NCI-H2107 treated with DMSO at 0.1 percent for 48 hours (cell line): ENCODE results near the gene TMEM106C.

Experiments
- DNase-seq: peaks from one replicate; lab custom pipeline; 2025; ENCODE audit not compliant: unreplicated experiment; lab: John Stamatoyannopoulos, UW

Gene TMEM106C, protein sequence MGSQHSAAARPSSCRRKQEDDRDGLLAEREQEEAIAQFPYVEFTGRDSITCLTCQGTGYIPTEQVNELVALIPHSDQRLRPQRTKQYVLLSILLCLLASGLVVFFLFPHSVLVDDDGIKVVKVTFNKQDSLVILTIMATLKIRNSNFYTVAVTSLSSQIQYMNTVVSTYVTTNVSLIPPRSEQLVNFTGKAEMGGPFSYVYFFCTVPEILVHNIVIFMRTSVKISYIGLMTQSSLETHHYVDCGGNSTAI

DNA sequence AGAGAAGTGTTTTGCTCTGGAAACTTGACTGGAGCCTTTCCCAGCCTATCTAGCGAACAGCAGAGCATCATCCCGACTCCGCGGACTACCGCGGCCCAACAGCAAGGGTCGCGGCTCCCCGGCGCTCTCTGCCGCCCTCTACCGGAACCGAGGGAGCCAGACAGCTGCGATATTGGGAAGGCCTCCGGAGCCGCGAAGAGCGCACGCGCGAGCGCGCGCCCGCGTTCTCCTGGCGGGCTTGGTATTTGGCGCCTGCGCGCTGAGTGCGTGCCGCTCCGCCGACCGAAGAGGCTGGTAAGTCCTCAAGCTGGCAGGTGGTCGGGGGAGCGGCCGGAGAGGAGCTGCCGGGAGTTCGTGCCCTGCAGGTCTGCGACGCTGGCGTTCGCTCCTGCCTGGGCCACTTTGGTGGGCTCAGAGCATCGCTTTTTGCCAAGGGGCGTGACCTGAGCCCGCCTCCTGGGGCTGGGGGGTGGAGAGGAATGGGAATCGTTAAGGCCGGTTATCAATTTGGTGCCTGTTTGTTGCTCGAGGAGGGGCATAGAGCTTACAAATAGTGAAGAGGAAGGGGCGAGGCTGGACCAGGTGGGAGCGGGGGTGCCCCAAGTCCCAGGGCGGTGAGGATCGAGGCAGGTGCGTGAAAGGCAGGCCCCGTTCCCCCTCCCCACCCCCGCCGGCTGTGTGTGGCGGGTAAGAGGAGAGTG is at the start of gene TMEM106C:
TMEM106C (plus strand) TSS at position 257 of the 701 bp plus-strand sequence. CDS start 641 bp downstream, outside the sequence.
- DNase-seq: peak; percentile 93

DNA sequence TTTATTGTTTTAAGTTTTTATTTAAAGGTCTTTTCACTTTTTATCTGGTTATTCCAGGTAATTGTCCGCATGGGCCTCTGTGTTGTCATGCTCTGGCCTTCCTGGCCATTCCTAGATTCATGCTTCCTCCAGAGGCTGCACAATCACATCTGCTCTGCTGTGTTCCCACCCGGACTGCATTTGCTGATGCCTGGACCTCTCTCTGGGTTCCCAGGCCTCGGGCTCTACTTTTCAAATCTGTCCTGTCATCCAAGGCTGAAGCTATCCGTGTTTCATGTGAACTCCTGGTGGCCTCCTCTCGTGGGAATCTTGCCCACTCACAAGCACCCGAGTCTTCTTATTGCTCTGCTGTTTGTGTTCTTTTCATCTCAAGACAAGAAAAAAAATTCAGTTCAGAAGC is 42.5 kb upstream of the TMEM106C start:
- DNase-seq: no peak

DNA sequence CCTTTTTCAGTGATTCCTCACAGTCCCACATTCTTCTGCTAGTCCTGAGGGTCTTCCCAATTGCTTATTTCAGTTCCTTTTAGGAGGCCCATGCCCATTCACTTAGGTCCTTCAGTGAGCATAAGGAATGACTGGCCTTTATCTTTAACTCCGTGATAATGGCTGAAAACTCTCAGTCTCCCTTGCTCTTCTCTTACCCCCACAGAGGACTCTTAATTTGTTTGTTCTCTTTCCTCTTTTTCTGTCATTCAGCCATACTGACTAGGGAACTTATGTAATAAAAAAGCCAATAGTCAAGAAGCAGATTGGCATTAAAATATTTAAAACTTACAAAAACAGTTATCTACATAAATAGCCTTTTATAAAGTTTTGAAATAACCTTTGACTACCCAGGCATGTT is 41.5 kb upstream of the TMEM106C start:
- no peak for DNase-seq

DNA sequence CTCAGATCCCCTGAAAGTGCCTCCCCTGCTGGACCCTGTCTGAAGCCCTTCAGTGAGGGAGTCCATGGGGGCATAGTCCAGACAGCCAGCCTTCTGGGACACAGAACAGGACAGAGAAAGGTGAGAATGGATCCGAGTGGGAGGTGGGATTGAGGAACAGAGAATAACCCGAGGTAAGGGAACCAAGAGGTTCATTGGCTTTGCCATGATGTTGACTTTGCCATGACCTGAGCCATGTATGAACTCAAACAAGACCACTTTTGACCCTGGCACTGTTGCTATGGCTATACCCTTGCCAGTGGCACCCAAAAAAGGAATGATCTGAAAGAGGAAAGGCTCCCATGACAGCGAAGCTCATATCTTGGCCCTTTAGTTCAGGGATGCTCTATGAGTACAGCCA is 36.0 kb upstream of the TMEM106C start:
- DNase-seq: no peak

DNA sequence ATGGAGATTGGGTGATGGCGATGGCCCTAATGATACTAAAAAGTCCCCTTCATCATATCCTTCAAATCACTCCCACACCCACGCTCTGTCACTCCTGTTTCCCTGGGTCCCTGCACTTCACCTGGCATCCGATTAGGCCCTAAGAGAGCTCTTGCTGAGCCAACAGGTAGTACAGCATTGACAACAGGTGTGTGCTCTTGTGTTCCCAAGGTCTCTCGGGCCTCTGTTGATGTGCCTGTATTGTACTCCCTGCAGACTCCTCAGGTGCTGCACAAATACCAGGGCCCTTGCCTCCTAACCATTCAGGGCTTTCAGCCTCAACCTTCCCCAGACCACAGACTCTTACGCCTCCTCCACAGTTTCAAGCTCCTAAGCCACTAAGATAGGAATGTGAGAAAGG is 32.8 kb upstream of the TMEM106C start:
- DNase-seq: no peak

DNA sequence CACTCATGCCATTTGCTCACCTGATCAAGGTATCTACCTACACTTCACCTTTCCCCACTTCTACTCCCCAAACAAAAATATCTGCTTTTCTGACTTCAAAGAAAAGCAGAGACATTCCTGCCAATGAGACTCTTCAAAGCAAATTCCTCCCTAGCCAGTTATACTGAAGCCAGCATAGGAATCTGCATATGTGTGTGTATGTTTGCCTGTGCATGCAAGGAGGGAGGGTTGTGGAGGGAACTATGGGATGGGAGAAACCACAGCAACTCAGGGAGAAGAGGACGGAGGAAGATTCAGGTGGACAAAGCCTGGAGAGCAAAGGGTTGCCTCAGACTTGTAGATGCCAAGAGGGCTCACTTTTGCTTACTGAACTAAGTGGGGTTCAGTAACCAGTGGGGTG is 32.2 kb upstream of the TMEM106C start:
- no peak for DNase-seq

DNA sequence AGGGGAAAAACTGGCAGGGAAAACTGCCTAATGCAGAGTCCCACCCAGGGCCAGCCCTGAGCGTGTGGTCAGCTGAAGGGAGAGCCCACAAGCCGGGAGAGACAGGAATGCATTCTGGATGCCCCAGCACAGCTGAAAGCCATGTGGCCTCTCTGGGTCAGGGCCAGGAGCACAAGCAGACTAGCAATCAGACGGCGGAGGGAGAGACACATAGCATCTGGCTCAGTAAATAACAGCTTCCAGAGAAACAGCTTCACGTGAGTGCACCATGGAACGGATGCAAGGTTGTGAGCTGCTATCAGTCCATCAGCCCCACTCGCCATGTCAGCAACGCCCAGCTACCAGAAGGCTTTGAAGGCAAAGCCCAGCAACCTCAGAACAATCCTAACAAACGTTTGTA is 28.2 kb upstream of the TMEM106C start:
- DNase-seq: no peak

DNA sequence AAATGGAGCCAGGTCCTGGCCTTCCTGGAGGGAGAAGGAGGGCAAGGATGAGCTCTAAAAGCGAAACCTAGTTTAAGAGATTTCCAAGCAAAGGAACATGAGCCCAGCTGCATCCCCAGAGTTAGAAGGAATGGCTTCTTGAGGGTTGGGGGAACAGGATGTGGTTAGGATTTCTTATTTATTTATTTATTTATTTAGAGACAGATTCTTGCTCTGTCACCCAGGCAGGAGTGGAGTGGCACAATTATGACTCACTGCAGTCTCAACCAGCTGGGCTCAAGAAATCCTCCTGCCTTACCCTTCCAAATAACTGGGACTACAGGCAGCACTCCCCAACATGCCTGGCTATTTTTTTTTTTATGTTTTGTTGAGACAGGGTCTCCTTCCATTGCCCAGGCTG is 25.3 kb upstream of the TMEM106C start:
- DNase-seq: no peak

DNA sequence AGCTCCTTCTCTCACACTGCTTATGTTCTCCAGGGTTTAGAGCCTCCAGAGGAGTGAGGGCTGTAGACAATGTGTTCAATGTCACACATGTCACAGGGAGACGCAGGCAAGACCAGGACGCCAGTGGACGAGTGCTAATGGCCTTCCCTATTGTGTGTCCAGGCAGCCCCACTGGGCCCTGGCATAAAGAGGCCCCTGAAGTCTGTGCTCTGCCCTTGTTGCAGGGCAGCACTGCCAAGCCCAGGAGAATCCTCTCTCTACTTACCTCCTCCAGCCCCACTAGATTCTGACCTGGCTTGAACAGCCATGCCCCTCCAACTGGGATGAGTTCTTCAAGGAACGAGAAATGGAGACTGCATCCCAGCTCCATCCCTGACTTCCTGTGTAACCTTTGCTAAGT is 24.8 kb upstream of the TMEM106C start:
- DNase-seq: no peak

DNA sequence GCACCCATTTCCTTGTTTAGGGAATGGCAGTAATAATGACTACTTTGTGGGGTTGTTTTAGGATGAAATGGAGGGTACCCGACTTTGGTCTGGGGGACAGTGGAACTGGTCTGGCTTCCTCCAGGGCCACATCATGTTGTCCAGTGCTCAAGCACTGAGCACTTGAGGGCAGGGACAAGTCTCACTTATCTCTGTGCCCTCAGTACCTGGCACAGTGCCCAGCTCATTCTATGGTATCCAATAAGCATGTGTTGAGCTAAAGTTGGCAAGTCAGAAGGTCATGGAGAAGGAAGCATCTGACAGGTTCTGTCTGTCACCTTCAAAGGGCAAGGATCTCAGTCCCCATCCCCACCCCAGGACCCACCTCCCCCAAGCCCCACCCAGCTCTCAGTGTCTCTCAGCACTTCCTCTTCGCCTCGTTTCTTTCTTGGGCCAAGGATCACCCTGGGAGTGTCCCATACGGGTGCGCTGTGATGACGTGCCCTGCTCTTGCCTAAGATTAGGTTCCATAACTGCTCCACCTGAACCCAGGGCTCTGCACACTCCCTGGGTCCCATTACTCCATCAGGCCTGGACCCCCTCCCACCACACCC is 24.3 kb upstream of the TMEM106C start:
- DNase-seq: no peak

DNA sequence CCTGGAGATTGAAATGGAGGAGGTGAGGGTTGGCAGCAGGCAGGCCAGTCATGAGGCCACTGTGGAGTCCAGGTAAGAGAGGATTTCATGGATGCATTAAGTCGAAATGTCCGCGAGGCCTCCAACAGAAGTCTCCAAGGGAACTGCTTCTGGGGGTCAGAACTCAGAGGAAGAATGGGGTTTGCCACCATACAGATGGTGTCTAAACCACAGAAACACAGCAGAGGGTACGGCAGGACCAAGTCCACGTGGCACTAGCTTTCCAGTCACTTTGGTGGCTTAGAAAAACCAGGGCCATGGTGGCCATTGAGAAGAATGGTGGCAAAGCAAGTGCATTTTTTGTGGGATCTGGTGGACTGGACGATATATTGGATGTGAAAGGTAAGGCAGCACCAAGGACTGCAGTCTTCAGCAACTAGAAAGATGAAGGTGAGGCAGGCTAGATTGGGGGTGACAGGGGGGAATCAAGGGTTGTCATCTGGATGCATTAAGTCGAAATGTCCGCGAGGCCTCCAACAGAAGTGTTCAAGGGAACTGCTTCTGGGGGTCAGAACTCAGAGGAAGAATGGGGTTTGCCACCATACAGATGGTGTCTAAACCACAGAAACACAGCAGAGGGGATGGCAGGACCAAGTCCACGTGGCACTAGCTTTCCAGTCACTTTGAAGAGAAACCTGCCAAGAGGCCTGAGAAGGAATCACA is 22.5 kb upstream of the TMEM106C start:
- no peak for DNase-seq

DNA sequence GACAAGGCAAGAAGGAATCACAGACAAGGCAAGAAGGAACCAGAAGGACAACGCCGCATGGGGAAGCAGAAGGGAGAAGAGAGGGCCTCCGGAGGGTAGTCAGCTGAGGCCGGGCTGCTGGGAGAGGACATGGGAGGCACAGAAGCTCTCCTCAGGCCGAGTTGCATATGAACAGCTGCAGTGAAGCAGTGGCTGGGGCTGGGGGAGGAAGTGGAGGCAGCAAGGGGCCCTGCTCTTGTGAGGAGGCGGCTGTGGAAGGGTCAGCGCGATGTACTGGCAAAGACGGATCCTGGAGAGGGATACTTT is 22.0 kb upstream of the TMEM106C start:
- no peak for DNase-seq

DNA sequence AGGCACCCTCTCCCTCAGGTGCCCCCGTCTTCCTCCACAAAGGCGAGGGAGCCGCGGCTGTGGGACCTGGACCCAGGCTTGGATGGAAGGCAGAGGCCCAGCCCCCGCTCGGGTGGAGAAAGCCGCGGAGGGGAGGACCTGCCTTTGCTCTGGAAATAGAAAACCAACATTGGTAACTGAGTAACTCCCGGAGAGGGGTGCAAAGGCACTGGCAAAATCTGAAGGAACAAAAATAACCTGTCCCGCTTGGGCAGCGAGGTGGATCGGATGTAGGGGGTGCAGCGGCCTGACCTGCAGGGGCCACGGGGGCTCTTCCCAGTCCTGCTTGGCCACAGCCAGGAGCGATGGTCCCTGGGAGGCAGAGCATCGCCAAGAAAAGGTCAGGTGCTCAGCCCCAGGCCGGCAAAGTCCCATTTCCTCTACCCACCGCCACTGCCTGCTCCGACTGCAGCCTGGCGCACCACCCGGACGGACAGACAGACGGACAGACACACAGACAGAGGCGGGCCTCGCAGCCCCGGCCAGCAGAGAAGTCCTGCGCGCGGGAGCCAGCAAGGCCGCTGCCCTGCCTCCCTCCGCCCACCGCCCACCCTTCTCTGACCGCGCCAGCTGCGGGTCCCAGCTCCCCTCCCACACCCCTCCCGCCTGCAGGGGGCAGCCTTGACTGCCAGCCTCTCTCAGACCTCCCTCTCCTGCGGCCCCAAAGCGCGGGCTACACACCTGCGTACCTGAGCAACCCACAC is 21.4 kb upstream of the TMEM106C start:
- no peak for DNase-seq

DNA sequence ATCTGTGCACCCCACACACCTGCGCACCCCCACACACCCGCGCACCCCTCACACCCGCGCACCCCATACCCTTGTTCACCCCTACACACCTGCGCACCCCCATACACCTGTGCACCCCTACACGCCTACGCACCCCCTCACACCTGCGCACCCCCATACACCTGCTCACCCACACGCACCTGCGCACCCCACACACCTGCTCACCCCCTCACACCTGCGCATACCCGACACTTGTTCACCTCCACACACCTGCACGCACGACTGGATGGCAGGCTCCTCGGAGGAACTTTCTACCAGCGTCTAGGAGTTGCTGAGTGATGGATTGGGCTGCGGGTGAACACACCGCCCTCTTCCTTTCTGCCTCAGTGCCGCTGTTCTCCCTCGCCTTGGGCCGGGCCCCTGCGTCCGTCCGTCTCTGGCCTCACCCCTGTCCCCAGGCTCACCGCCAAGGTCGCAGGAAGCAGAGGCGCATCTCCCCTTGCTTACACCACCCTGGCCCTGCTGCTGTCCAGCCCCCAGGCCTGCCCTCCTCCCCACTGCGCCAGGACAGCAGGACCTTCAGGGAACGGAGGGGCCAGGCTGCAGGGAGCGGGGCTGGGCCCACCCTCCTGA is 20.7 kb upstream of the TMEM106C start:
- no peak for DNase-seq

DNA sequence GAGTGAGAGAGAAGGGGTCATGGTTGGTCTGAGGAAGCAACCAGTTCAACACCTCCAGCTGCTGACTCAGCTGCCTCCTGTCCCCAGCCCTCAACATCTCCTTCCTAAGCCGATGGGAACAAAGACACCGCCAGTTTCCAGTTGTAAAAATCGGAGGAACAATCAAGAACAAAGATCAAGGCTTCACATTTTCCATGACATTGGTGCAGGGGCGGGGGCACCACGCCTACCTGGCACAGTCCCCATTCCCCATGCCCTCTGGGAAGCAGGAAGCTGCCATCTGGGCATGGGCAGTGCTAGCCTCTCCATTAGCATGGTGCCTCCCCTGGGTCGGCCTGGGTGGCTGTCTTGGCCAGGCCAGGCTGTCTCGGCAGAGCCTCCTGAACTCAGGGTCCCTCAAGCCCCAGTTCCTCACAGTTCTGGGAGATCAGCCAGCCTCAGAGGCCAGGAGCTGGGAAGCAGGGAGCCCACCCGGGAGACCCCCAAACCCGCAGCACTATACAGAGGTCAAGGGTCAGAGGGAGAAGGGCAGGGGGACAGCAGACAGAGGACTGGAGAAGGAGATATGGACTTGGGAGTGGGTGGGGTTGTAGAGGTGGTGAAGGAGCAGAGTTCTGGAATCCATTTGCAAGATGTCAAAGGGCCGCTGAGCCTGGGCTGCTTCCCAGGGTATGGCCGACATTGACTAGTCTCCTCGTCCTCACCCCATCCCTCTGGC is 19.6 kb upstream of the TMEM106C start:
- no peak for DNase-seq

DNA sequence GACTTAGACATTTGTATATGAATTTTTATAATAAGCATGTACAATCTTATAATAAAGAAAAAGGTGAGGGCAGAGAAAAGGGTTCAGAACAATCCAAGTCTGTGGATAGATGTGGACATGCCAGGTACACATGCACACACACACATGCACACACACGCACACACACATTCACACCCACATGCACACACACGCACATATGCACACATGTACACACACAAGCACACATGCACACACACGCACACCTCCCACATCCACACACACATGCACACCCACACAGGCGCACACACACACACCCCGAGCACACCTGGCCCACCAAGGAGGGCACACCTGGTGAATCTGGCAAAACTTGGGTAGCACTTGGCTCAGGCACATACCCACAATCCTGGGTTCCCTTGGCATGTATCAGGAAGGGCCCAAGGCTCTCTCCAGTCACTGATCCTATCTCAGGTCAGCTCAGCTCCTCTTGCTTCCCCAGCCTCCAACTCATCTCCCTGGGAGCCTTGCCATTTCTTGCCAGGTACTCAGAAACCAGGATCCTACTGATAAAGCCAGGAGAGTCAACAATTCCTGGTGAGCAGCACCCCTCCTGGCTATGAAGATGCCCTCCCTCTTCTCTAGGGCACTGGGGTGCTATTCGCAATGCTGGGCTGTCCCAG is 18.6 kb upstream of the TMEM106C start:
- DNase-seq: no peak

DNA sequence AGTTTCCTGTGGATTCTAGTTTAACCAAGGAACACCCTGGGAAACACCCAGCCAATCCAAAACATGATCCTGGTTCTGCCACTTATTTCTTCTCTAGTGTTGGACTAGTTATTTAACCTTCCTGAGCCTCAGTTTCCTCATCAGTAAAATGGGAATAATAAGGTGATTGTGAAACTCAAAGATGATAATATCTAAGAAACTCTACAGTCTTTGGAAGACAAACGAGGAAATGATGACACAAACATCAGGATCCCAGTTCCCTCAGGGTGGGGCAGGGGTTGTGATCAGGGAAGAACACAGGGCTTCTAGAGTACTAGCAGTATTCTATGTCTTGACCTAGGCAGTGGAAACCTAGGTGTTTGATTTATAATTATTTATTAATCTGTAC is 18.1 kb upstream of the TMEM106C start:
- no peak for DNase-seq

DNA sequence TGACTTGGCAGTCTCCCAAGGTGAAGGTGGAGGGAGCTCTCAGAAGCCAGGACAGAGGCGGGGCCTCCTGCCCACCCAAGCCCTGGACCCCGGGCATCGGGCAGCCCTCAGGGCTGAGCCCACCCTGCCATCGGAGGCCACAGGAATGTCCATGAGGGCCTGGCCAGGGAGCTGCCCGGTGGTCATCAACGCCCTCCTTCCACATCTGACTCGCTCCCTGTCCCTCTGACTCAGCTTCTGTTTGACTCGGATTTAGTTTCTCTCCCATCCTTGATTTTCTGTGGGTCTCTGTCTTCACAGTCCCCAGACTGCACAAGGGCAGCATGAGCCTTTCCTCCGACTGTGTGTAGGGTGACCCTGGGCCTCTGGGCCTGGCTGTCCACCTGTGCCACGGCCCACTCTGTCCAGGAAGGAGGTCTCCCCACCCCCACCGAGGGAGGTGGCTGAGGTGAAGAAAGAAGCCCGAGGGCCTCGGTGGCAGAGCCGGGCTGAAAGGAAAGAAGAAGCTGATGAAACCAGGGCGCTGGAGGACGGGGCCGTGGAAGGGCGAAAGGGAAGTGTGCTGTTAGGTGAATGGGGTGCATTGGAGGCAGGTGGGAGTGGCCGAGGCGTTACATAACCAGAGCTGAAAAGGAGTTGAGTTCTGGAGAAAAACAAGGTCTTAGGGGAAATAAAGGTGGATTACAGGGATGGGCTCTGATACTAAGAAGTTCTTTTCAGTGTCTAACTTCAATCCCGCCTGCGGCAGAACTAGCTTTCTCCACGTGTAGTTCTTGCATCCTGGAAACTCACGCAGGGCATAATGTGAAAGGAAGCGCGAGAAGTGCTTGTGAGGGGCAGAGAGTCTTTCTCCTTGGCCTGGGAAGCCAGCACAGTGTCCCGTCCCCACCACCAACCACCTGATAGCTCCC is 16.7 kb upstream of the TMEM106C start:
- no peak for DNase-seq

DNA sequence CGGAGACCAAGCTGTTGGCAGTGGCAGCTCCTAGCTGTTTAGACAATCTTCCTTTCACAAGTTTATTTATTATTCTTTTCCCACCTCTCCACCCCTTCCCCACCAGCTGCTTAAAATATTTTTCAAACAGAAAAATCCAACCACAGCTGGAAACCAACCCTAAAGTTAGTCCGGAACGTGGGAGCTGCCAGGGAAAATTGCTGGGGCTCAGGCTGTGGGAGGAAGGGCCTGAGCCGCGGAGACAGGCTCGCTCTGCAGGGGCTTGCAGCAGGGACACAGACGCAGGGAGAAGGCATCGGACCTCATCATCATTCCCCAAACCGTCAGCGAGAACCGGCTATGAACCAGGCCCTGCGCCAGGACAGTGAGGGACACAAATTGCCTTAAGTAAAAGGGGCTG is 16.1 kb upstream of the TMEM106C start:
- no peak for DNase-seq
